ENCODE results near the gene CBR4.

DNA sequence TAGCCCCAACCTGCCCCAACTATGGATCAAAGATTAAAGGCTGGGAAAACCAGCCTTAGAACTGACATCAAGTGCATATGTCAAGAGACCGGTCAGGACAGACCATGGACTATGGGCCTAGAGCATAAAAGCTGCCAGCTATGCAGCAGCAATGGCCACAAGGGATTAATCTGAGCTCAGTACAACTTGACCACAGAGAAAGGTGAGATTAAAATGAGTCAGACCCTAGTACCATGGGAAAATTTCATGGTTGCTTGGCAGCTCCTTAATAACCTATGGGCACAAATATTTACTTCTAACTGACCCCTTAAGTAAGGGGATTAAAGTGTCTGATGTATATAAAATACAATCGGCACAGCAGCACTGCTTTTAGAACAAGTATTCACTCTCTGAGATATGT, 54.4 kb downstream of the CBR4 start:
- TF ChIP-seq CTCF (conservative IDR thresholded peaks at IDR 0.05; ENCODE audit: low read depth, low read length), result no peak
- no peak for TF ChIP-seq EZH2 (IDR thresholded peaks at IDR 0.05; ENCODE audit: borderline replicate concordance, low read depth, low read length, poor library complexity, severe bottlenecking)

All from A673 (cell line).